ENCODE results near the gene PTGES2.

PTGES2 gene

GRCh38 chr9:128108269-128109049 is 19.1 kb downstream of the PTGES2 start:
- Histone ChIP-seq H3K4me3 (ENCODE audit: low read length) (no peak overlapping the region), H4K20me1 (ENCODE audit: insufficient read depth, low read length) (no peaks in the 10 kb centered on the region), H3K9me2 (replicated peaks; ENCODE audit: insufficient read depth, low read length) (no peaks in the 10 kb centered on the region), H3K27ac (ENCODE audit: low read length) (no peak overlapping the region), H3K36me3 (replicated peaks; ENCODE audit: insufficient read depth, low read length) (peaks cover 7% of the 10 kb centered on the region; the same call in 1 of the 2 replicates), H3K4me1 (ENCODE audit: low read length) (no peaks in the 10 kb centered on the region), H3K4me2 (ENCODE audit: low read depth, low read length) (no peak overlapping the region), H2AFZ (ENCODE audit: low read length) (no peak overlapping the region), H3K9me3 (replicated peaks; ENCODE audit: insufficient read depth, low read length) (no peaks in the 10 kb centered on the region), H3K79me2 (ENCODE audit: low read length) (peaks cover 18% of the 10 kb centered on the region), H3K27me3 (replicated peaks; ENCODE audit: insufficient read depth, low read length) (no peaks in the 10 kb centered on the region), H3K9ac (ENCODE audit: low read length) (no peak overlapping the region), H3F3A (ENCODE audit: insufficient read depth, low read length) (peaks cover 16% of the 10 kb centered on the region; the same call in 1 of the 2 replicates)
- DNase-seq, result no peak
- TF ChIP-seq CTCF (IDR thresholded peaks at IDR 0.05; ENCODE audit: low read length) (no peak), EZH2 (optimal IDR thresholded peaks at IDR 0.05; ENCODE audit: low read depth, low read length) (no peak)

GRCh38 chr9:128107468-128108268 is 19.9 kb downstream of the PTGES2 start:
- H3K27ac ChIP-seq (ENCODE audit: low read length), result no peak overlapping the region
- TF ChIP-seq EZH2 (optimal IDR thresholded peaks at IDR 0.05; ENCODE audit: low read depth, low read length), result no peak
- TF ChIP-seq EZH2phosphoT487 (IDR thresholded peaks at IDR 0.05; ENCODE audit: low read length), result no peak
- no peak for TF ChIP-seq CTCF (IDR thresholded peaks at IDR 0.05; ENCODE audit: low read length)
- peaks cover 7% of the 10 kb centered on the region; the same call in 1 of the 2 replicates for H3K36me3 ChIP-seq (replicated peaks; ENCODE audit: insufficient read depth, low read length)
- H3K9me3 ChIP-seq (replicated peaks; ENCODE audit: insufficient read depth, low read length), result no peaks in the 10 kb centered on the region
- peaks cover 16% of the 10 kb centered on the region; the same call in 1 of the 2 replicates for H3F3A ChIP-seq (ENCODE audit: insufficient read depth, low read length)
- H2AFZ ChIP-seq (ENCODE audit: low read length), result no peak overlapping the region
- no peak overlapping the region for H3K4me3 ChIP-seq (ENCODE audit: low read length)
- no peaks in the 10 kb centered on the region for H3K9me2 ChIP-seq (replicated peaks; ENCODE audit: insufficient read depth, low read length)
- H3K27me3 ChIP-seq (replicated peaks; ENCODE audit: insufficient read depth, low read length), result no peaks in the 10 kb centered on the region
- peaks cover 26% of the 10 kb centered on the region for H3K79me2 ChIP-seq (ENCODE audit: low read length)
- H3K4me1 ChIP-seq (ENCODE audit: low read length), result no peaks in the 10 kb centered on the region
- no peak overlapping the region for H3K4me2 ChIP-seq (ENCODE audit: low read depth, low read length)
- H4K20me1 ChIP-seq (ENCODE audit: insufficient read depth, low read length), result no peaks in the 10 kb centered on the region
- no peak for DNase-seq
- no peak overlapping the region for H3K9ac ChIP-seq (ENCODE audit: low read length)

GRCh38 chr9:128106940-128107467 is 20.5 kb downstream of the PTGES2 start:
- no peaks in the 10 kb centered on the region for H3K9me3 ChIP-seq (replicated peaks; ENCODE audit: insufficient read depth, low read length)
- H3K4me2 ChIP-seq (ENCODE audit: low read depth, low read length), result no peak overlapping the region
- no peaks in the 10 kb centered on the region for H3K4me1 ChIP-seq (ENCODE audit: low read length)
- H3K79me2 ChIP-seq (ENCODE audit: low read length), result peaks cover 32% of the 10 kb centered on the region
- peaks cover 16% of the 10 kb centered on the region; the same call in 1 of the 2 replicates for H3F3A ChIP-seq (ENCODE audit: insufficient read depth, low read length)
- H3K27ac ChIP-seq (ENCODE audit: low read length), result no peak overlapping the region
- no peak overlapping the region for H3K4me3 ChIP-seq (ENCODE audit: low read length)
- no peak overlapping the region for H3K9ac ChIP-seq (ENCODE audit: low read length)
- no peaks in the 10 kb centered on the region for H3K27me3 ChIP-seq (replicated peaks; ENCODE audit: insufficient read depth, low read length)
- DNase-seq, result no peak
- H2AFZ ChIP-seq (ENCODE audit: low read length), result no peak overlapping the region
- no peak for TF ChIP-seq EZH2phosphoT487 (IDR thresholded peaks at IDR 0.05; ENCODE audit: low read length)
- TF ChIP-seq CTCF (IDR thresholded peaks at IDR 0.05; ENCODE audit: low read length), result no peak
- TF ChIP-seq EZH2 (optimal IDR thresholded peaks at IDR 0.05; ENCODE audit: low read depth, low read length), result no peak
- no peaks in the 10 kb centered on the region for H4K20me1 ChIP-seq (ENCODE audit: insufficient read depth, low read length)
- H3K9me2 ChIP-seq (replicated peaks; ENCODE audit: insufficient read depth, low read length), result no peaks in the 10 kb centered on the region
- peaks cover 7% of the 10 kb centered on the region; the same call in 1 of the 2 replicates for H3K36me3 ChIP-seq (replicated peaks; ENCODE audit: insufficient read depth, low read length)

Data from MM.1S (cell line).